Measurements from ENCODE around the gene RBM12. TPM values are rescaled to one million over a fixed set of nuclear protein-coding genes. Genes with fewer than 3 reads are reported as not detected.

Gene RBM12
- total and polyA plus RNA-seq, 2 of the 4 experiments (the other 2 are of a cell fraction) = 44.7 to 65.8 TPM

- H3K27ac ChIP-seq (ENCODE audit: insufficient read depth, low read length) = no peak overlapping the region
- DNase-seq (no peak), ATAC-seq (ENCODE audit: low read depth) (no peak)
- H2AFZ ChIP-seq (replicated peaks; ENCODE audit: low read length, poor library complexity) = no peak overlapping the region
- no peak overlapping the region for H3K4ac ChIP-seq (ENCODE audit: low read depth, low read length)
- no peak overlapping the region for H3K23ac ChIP-seq (ENCODE audit: low read depth, low read length)
- no peaks in the 10 kb centered on the region for H3K27me3 ChIP-seq (ENCODE audit: control insufficient read depth, insufficient read depth, low read length)
- H3K9me3 ChIP-seq (ENCODE audit: control insufficient read depth, insufficient read depth, low read length) = no peaks in the 10 kb centered on the region
- H2BK15ac ChIP-seq (ENCODE audit: low read depth, low read length) = no peak overlapping the region
- no TSS peak for BruUV-seq (replicated peaks)
- H2BK120ac ChIP-seq (ENCODE audit: low read depth, low read length) = no peak overlapping the region
- H3K4me2 ChIP-seq (ENCODE audit: low read depth, low read length) = no peak overlapping the region
- dilution Hi-C loops (cut with HindIII; ENCODE audit: low sequenced_read_pairs, unreplicated experiment) (no loop called here), intact Hi-C loops (cut with micrococcal nuclease) (no loop called here), in situ Hi-C loops (cut with MboI; ENCODE audit: low sequenced_read_pairs) (no loop called here)
- no peak overlapping the region for H2AK5ac ChIP-seq (ENCODE audit: low read depth, low read length)
- no peaks in the 10 kb centered on the region for H3K4me1 ChIP-seq (ENCODE audit: control insufficient read depth, insufficient read depth, low read length)
- no peak overlapping the region for H3K14ac ChIP-seq (replicated peaks; ENCODE audit: low read depth, low read length)
- no peak overlapping the region for H3K56ac ChIP-seq (ENCODE audit: extremely low read depth, insufficient read depth, low read length)
- TF ChIP-seq RAD21 (IDR thresholded peaks at IDR 0.05; ENCODE audit: low read length) = no peak
- no peak for TF ChIP-seq CTCF (conservative IDR thresholded peaks at IDR 0.05; ENCODE audit: low read depth, low read length)
- TF ChIP-seq MAFK (IDR thresholded peaks at IDR 0.05; ENCODE audit: low read depth, low read length) = no peak
- TF ChIP-seq BHLHE40 (IDR thresholded peaks at IDR 0.05; ENCODE audit: low read depth, low read length) = no peak
- TF ChIP-seq POLR2A (IDR thresholded peaks at IDR 0.05; ENCODE audit: low read depth, low read length) = no peak
- no peak for TF ChIP-seq CHD1 (IDR thresholded peaks at IDR 0.05; ENCODE audit: low read depth, low read length)
- TF ChIP-seq RFX5 (IDR thresholded peaks at IDR 0.05; ENCODE audit: low read depth, low read length) = no peak
- no peak for TF ChIP-seq NFE2L2 (IDR thresholded peaks at IDR 0.05; ENCODE audit: low read depth, low read length)
- TF ChIP-seq USF2 (IDR thresholded peaks at IDR 0.05; ENCODE audit: low read depth, low read length) = no peak
- TF ChIP-seq RCOR1 (IDR thresholded peaks at IDR 0.05; ENCODE audit: insufficient replicate concordance, low read length) = no peak
- no peak for TF ChIP-seq FOS (IDR thresholded peaks at IDR 0.05; ENCODE audit: low read depth, low read length)
- H4K8ac ChIP-seq (ENCODE audit: low read depth in 2 of 2, low read length in 2 of 2) = no peak overlapping the region
- H3K9ac ChIP-seq (ENCODE audit: low read depth, low read length) = no peak overlapping the region
- H2BK5ac ChIP-seq (ENCODE audit: low read depth, low read length, poor library complexity, severe bottlenecking) = no peak overlapping the region
- peaks cover 76% of the 10 kb centered on the region for H4K20me1 ChIP-seq (ENCODE audit: insufficient read depth, low read length)
- H3K79me1 ChIP-seq (ENCODE audit: low read depth in 1 of 2, low read length in 2 of 2) = peaks cover 13 to 50% of the 10 kb centered on the region in 2 experiments
- H3K36me3 ChIP-seq (ENCODE audit: control insufficient read depth, insufficient read depth, low read length) = peaks cover 67% of the 10 kb centered on the region
- H3K4me3 ChIP-seq (ENCODE audit: insufficient read depth, low read depth, low read length) = no peak overlapping the region
- H3K9me1 ChIP-seq (ENCODE audit: insufficient read depth, low read length) = no peaks in the 10 kb centered on the region
- CTCF ChIA-PET = interaction anchor here (0.7 to 0.9 kb wide), 2 partner anchors 9 to 24 kb away, joined by 3 to 4 read pairs; no protein-coding TSS in a partner anchor
- H2AK9ac ChIP-seq (replicated peaks; ENCODE audit: low read depth, low read length, poor library complexity) = no peak overlapping the region
- H4K91ac ChIP-seq (ENCODE audit: insufficient read depth, low read depth, low read length) = no peak overlapping the region
- no peak overlapping the region for H4K5ac ChIP-seq (ENCODE audit: low read depth, low read length)
- POLR2A ChIA-PET (ENCODE audit: unreplicated experiment) = no interaction called here
- no peak overlapping the region for H3K18ac ChIP-seq (ENCODE audit: low read depth, low read length)
- H2BK20ac ChIP-seq (ENCODE audit: low read depth, low read length) = no peak overlapping the region
These were observed 45.3 kb upstream of the RBM12 start for GRCh38 chr20:35710039-35710438.

Data from IMR-90 (cell line).